Vagina (tissue), 2 donors: ENCODE results near the gene CAST.

ENCODE experiments used
- POLR2A ChIP-seq, 2 donors: fragments of 450-650 bp; IDR thresholded peaks; one replicate each; pipeline ENCODE4 v1.6.1; 2017; ENCODE audit warnings: antibody characterized with exemption in 2 of 2, mild to moderate bottlenecking in 2 of 2, moderate library complexity in 2 of 2
- TF ChIP-seq, protein P1 (sequence below), 3 experiments: fragments of 450-650 bp in 2 of 3; fragments of 200-600 bp in 1 of 3; sonication (generic) in 1 of 3; IDR thresholded peaks; one replicate each; pipeline ENCODE4 v1.5.1; 2017 to 2019; ENCODE audit warnings: antibody characterized with exemption in 3 of 3, mild to moderate bottlenecking in 2 of 3, moderate library complexity in 2 of 3

DNA sequence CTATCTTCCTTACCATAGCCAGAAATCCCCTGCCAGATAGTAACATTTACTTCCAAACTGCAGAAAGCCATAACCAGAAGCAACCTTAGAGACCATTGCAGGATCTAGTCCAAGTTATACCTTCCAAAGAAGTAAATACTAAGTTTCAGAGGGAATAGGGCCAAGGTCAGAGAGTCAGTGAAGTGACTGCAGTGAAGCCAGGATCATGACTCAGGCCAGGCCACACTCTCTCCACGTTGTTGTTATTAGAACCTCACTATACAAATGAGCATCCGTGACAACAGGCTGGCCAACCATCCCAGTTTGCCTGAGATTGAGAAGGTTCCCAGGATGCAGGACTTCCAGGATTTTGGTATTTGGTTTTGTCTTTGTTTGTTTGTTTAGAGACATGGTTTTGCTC lies 134.3 kb downstream of the CAST start:
- TF ChIP-seq, protein P1, sequence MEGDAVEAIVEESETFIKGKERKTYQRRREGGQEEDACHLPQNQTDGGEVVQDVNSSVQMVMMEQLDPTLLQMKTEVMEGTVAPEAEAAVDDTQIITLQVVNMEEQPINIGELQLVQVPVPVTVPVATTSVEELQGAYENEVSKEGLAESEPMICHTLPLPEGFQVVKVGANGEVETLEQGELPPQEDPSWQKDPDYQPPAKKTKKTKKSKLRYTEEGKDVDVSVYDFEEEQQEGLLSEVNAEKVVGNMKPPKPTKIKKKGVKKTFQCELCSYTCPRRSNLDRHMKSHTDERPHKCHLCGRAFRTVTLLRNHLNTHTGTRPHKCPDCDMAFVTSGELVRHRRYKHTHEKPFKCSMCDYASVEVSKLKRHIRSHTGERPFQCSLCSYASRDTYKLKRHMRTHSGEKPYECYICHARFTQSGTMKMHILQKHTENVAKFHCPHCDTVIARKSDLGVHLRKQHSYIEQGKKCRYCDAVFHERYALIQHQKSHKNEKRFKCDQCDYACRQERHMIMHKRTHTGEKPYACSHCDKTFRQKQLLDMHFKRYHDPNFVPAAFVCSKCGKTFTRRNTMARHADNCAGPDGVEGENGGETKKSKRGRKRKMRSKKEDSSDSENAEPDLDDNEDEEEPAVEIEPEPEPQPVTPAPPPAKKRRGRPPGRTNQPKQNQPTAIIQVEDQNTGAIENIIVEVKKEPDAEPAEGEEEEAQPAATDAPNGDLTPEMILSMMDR (IDR thresholded peaks at IDR 0.05), result no peak
- TF ChIP-seq POLR2A (IDR thresholded peaks at IDR 0.05), result no peak
